Measurements from ENCODE around the gene CD200R1.
A peak's percentile ranks its signal among the peaks of the same experiment; 100 is the strongest.

CD200R1 gene

DNA sequence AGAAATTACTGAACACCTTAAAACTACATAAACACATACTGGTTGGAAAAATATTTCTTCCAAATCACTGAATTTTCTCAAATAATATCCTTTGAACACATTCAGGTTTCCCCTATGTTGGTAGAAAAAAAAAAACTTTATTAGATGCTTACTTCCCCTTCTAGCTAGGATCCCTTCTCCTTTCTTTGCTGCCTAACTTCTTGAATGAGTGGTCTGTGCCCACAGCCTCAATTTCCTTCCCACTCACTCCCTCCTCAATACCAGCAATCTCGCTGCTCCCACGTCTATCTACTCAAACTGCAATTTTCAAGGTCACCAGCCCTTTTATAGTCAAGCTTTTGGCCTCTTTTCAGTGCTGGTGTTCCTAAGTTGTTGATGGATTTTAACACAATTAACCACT lies 8.3 kb downstream of the CD200R1 start (continued):
- TF ChIP-seq, protein P1, sequence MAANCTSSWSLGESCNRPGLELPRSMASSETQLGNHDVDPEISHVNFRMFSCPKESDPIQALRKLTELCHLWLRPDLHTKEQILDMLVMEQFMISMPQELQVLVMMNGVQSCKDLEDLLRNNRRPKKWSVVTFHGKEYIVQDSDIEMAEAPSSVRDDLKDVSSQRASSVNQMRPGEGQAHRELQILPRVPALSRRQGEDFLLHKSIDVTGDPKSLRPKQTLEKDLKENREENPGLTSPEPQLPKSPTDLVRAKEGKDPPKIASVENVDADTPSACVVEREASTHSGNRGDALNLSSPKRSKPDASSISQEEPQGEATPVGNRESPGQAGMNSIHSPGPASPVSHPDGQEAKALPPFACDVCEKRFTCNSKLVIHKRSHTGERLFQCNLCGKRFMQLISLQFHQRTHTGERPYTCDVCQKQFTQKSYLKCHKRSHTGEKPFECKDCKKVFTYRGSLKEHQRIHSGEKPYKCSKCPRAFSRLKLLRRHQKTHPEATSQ (tag by site-specific recombination; IDR thresholded peaks at IDR 0.05), result no peak
- TF ChIP-seq, protein P2, sequence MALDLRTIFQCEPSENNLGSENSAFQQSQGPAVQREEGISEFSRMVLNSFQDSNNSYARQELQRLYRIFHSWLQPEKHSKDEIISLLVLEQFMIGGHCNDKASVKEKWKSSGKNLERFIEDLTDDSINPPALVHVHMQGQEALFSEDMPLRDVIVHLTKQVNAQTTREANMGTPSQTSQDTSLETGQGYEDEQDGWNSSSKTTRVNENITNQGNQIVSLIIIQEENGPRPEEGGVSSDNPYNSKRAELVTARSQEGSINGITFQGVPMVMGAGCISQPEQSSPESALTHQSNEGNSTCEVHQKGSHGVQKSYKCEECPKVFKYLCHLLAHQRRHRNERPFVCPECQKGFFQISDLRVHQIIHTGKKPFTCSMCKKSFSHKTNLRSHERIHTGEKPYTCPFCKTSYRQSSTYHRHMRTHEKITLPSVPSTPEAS (tag by site-specific recombination; IDR thresholded peaks at IDR 0.05), result no peak
- TF ChIP-seq ZNF112 (tag by site-specific recombination; IDR thresholded peaks at IDR 0.05) (no peak), ZNF341 (tag by site-specific recombination; IDR thresholded peaks at IDR 0.05; ENCODE audit: low read depth) (no peak), EGR2 (tag by site-specific recombination; IDR thresholded peaks at IDR 0.05; ENCODE audit: low read depth) (peak; percentile 76; the same call in 1 of the 2 replicates)
- TF ChIP-seq, protein P3, sequence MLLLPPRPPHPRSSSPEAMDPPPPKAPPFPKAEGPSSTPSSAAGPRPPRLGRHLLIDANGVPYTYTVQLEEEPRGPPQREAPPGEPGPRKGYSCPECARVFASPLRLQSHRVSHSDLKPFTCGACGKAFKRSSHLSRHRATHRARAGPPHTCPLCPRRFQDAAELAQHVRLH (tag by site-specific recombination; IDR thresholded peaks at IDR 0.05), result no peak

DNA sequence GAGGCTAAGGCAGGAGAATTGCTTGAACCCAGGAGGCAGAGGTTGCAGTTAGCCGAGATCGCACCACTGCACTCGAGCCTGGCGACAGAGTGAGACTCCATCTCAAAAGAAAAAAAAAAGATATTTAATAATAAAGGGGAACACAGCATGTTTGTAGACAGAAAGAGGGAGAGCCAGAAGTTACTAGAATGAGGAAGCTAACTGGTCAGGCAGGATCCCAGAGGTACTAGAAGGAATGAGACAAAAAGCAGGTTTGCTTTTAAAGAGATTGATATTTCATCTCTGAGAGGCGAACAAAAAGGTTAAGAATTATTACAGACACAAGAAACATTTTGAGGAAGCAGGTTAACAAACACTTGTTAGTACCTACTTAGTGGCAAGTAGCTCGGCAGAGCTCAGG lies 9.2 kb downstream of the CD200R1 start:
- H3K36me3 ChIP-seq (ENCODE audit: control insufficient read depth in 2 of 2, insufficient read depth in 1 of 2, low read length in 2 of 2), result no peaks in the 10 kb centered on the region
- H3K27ac ChIP-seq (ENCODE audit: extremely low read depth, low read depth, low read length), result no peak overlapping the region
- TF ChIP-seq ZNF132 (tag by site-specific recombination; IDR thresholded peaks at IDR 0.05; ENCODE audit: borderline replicate concordance) (no peak), ZNF214 (tag by site-specific recombination; IDR thresholded peaks at IDR 0.05; ENCODE audit: borderline replicate concordance) (no peak), ZEB2 (tag by site-specific recombination; IDR thresholded peaks at IDR 0.05) (no peak), ZFP37 (tag by site-specific recombination; IDR thresholded peaks at IDR 0.05) (no peak), ZNF768 (tag by site-specific recombination; IDR thresholded peaks at IDR 0.05) (no peak), ZNF266 (tag by site-specific recombination; IDR thresholded peaks at IDR 0.05; ENCODE audit: low read depth) (no peak), ZNF529 (tag by site-specific recombination; IDR thresholded peaks at IDR 0.05; ENCODE audit: insufficient replicate concordance) (no peak), ZNF701 (tag by site-specific recombination; IDR thresholded peaks at IDR 0.05) (no peak), HOXC10 (CRISPR knock-in tag; IDR thresholded peaks at IDR 0.05) (no peak), OSR2 (tag by site-specific recombination; IDR thresholded peaks at IDR 0.05) (no peak), SP7 (tag by site-specific recombination; IDR thresholded peaks at IDR 0.05) (no peak), ZNF664 (tag by site-specific recombination; IDR thresholded peaks at IDR 0.05) (no peak), ZBTB8A (tag by site-specific recombination; IDR thresholded peaks at IDR 0.05) (no peak), ZNF600 (tag by site-specific recombination; IDR thresholded peaks at IDR 0.05) (no peak), KLF16 (tag by site-specific recombination; IDR thresholded peaks at IDR 0.05) (no peak)
- TF ChIP-seq, protein P4, sequence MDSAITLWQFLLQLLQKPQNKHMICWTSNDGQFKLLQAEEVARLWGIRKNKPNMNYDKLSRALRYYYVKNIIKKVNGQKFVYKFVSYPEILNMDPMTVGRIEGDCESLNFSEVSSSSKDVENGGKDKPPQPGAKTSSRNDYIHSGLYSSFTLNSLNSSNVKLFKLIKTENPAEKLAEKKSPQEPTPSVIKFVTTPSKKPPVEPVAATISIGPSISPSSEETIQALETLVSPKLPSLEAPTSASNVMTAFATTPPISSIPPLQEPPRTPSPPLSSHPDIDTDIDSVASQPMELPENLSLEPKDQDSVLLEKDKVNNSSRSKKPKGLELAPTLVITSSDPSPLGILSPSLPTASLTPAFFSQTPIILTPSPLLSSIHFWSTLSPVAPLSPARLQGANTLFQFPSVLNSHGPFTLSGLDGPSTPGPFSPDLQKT (IDR thresholded peaks at IDR 0.05; ENCODE audit: borderline replicate concordance, low read depth, low read length), result no peak
- TF ChIP-seq, protein P5, sequence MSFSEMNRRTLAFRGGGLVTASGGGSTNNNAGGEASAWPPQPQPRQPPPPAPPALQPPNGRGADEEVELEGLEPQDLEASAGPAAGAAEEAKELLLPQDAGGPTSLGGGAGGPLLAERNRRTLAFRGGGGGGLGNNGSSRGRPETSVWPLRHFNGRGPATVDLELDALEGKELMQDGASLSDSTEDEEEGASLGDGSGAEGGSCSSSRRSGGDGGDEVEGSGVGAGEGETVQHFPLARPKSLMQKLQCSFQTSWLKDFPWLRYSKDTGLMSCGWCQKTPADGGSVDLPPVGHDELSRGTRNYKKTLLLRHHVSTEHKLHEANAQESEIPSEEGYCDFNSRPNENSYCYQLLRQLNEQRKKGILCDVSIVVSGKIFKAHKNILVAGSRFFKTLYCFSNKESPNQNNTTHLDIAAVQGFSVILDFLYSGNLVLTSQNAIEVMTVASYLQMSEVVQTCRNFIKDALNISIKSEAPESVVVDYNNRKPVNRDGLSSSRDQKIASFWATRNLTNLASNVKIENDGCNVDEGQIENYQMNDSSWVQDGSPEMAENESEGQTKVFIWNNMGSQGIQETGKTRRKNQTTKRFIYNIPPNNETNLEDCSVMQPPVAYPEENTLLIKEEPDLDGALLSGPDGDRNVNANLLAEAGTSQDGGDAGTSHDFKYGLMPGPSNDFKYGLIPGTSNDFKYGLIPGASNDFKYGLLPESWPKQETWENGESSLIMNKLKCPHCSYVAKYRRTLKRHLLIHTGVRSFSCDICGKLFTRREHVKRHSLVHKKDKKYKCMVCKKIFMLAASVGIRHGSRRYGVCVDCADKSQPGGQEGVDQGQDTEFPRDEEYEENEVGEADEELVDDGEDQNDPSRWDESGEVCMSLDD (tag by site-specific recombination; IDR thresholded peaks at IDR 0.05), result no peak
- no peaks in the 10 kb centered on the region for H3K4me1 ChIP-seq (ENCODE audit: control insufficient read depth, insufficient read depth, low read length)
- no peaks in the 10 kb centered on the region for H3K9me3 ChIP-seq (ENCODE audit: control insufficient read depth, insufficient read depth, low read depth, low read length)
- CTCF ChIA-PET, result no interaction called here
- POLR2A ChIA-PET, result no interaction called here
- no peak overlapping the region for H3K4me3 ChIP-seq (ENCODE audit: low read depth, low read length)
